Skeletal muscle cell (primary cell): ENCODE measurements around the gene MAPK12.
A peak's percentile ranks its signal among the peaks of the same experiment; 100 is the strongest.

Experiments
- DNase-seq: peaks from one replicate; pipeline ENCODE4 v3.0.0-alpha.2; 2010; ENCODE audit warnings: low read depth
- H3K4me3 ChIP-seq: 2 replicates; pipeline ENCODE4 v1.5.1; 2011; ENCODE audit warnings: low read depth, mild to moderate bottlenecking, control low read depth, low read length, moderate library complexity

Gene MAPK12

GRCh38 chr22:50300620-50301257, 39.3 kb upstream of the MAPK12 start:
- no peak for DNase-seq
- H3K4me3 ChIP-seq, result no peak overlapping the region

- no peak for DNase-seq
Measured at GRCh38 chr22:50299785-50300619, 38.5 kb upstream of the MAPK12 start.

GRCh38 chr22:50298937-50299784, 37.7 kb upstream of the MAPK12 start:
- H3K4me3 ChIP-seq, result peak overlapping the region; percentile 7
- DNase-seq, result no peak

More at GRCh38 chr22:50299785-50300619, 38.5 kb upstream of the MAPK12 start:
- H3K4me3 ChIP-seq, result peak overlapping the region; percentile 15

- no peak for DNase-seq
- H3K4me3 ChIP-seq, result no peak overlapping the region
Measured at GRCh38 chr22:50298266-50298637, 36.8 kb upstream of the MAPK12 start.

GRCh38 chr22:50297510-50298265, 36.2 kb upstream of the MAPK12 start:
- DNase-seq, result no peak

GRCh38 chr22:50296658-50297490, 35.4 kb upstream of the MAPK12 start:
- DNase-seq, result no peak
- no peak overlapping the region for H3K4me3 ChIP-seq

More at GRCh38 chr22:50297510-50298265, 36.2 kb upstream of the MAPK12 start:
- no peak overlapping the region for H3K4me3 ChIP-seq

- H3K4me3 ChIP-seq, result no peak overlapping the region
- no peak for DNase-seq
Measured at GRCh38 chr22:50294319-50294656, 32.8 kb upstream of the MAPK12 start.

GRCh38 chr22:50293441-50294318, 32.2 kb upstream of the MAPK12 start:
- peak overlapping the region; percentile 31 for H3K4me3 ChIP-seq
- DNase-seq, result no peak

- DNase-seq, result no peak
Measured at GRCh38 chr22:50292643-50293440, 31.4 kb upstream of the MAPK12 start.

GRCh38 chr22:50289942-50290630, 28.6 kb upstream of the MAPK12 start:
- no peak overlapping the region for H3K4me3 ChIP-seq
- DNase-seq, result no peak

More at GRCh38 chr22:50292643-50293440, 31.4 kb upstream of the MAPK12 start:
- H3K4me3 ChIP-seq, result peak overlapping the region; percentile 31

GRCh38 chr22:50289151-50289941, 27.9 kb upstream of the MAPK12 start:
- H3K4me3 ChIP-seq, result no peak overlapping the region

GRCh38 chr22:50287731-50288130, 26.2 kb upstream of the MAPK12 start:
- H3K4me3 ChIP-seq, result no peak overlapping the region

More at GRCh38 chr22:50289151-50289941, 27.9 kb upstream of the MAPK12 start:
- DNase-seq, result no peak

GRCh38 chr22:50286701-50287318, 25.3 kb upstream of the MAPK12 start:
- H3K4me3 ChIP-seq, result no peak overlapping the region
- no peak for DNase-seq

More at GRCh38 chr22:50287731-50288130, 26.2 kb upstream of the MAPK12 start:
- no peak for DNase-seq

GRCh38 chr22:50286275-50286674, 24.8 kb upstream of the MAPK12 start:
- DNase-seq, result no peak

More at GRCh38 chr22:50286275-50286674, 24.8 kb upstream of the MAPK12 start:
- H3K4me3 ChIP-seq, result no peak overlapping the region
